ENCODE results near the gene VLDLR.

VLDLR gene

GRCh38 chr9:2623288-2624050 lies 1.9 kb downstream of the VLDLR start:
- no peaks in the 10 kb centered on the region for H3K36me3 ChIP-seq
- peaks cover 18% of the 10 kb centered on the region for H3K27me3 ChIP-seq
- peak; percentile 43 for DNase-seq
- no peaks in the 10 kb centered on the region for H3K9me3 ChIP-seq
- no peak for TF ChIP-seq CTCF (IDR thresholded peaks at IDR 0.05; ENCODE audit: low read depth, low read length)
- peaks cover 2% of the 10 kb centered on the region; the same call in 1 of the 2 replicates for H3K4me1 ChIP-seq
- peak overlapping the region; percentile 73 for H3K4me3 ChIP-seq (ENCODE audit: low read depth, low read length)

GRCh38 chr9:2624051-2624682 lies 2.6 kb downstream of the VLDLR start:
- DNase-seq = no peak
- TF ChIP-seq CTCF (IDR thresholded peaks at IDR 0.05; ENCODE audit: low read depth, low read length) = no peak
- no peaks in the 10 kb centered on the region for H3K9me3 ChIP-seq
- peak overlapping the region; percentile 73 for H3K4me3 ChIP-seq (ENCODE audit: low read depth, low read length)
- H3K4me1 ChIP-seq = peaks cover 2% of the 10 kb centered on the region; the same call in 1 of the 2 replicates
- H3K27me3 ChIP-seq = peaks cover 18% of the 10 kb centered on the region
- H3K36me3 ChIP-seq = no peaks in the 10 kb centered on the region

- Histone ChIP-seq H3K36me3 (no peaks in the 10 kb centered on the region), H3K27me3 (peaks cover 18% of the 10 kb centered on the region), H3K4me3 (ENCODE audit: low read depth, low read length) (no peak overlapping the region), H3K9me3 (no peaks in the 10 kb centered on the region), H3K4me1 (0 out of 2 replicates have a peak, but pooled peaks cover 2% of the 10 kb centered on the region)
- TF ChIP-seq CTCF (IDR thresholded peaks at IDR 0.05; ENCODE audit: low read depth, low read length) = peak; percentile 8; the same call in 1 of the 2 replicates
- no peak for DNase-seq
Measured at GRCh38 chr9:2625427-2625826, 3.8 kb downstream of the VLDLR start.

- TF ChIP-seq CTCF (IDR thresholded peaks at IDR 0.05; ENCODE audit: low read depth, low read length) = no peak
- Histone ChIP-seq H3K9me3 (no peaks in the 10 kb centered on the region), H3K4me3 (ENCODE audit: low read depth, low read length) (no peak overlapping the region), H3K4me1 (no peaks in the 10 kb centered on the region), H3K36me3 (no peaks in the 10 kb centered on the region), H3K27me3 (peaks cover under 1% of the 10 kb centered on the region)
- no peak for DNase-seq
Measured at GRCh38 chr9:2628919-2629318, 7.3 kb downstream of the VLDLR start.

- Histone ChIP-seq H3K4me1 (no peaks in the 10 kb centered on the region), H3K36me3 (no peaks in the 10 kb centered on the region), H3K9me3 (no peaks in the 10 kb centered on the region), H3K27me3 (no peaks in the 10 kb centered on the region), H3K4me3 (ENCODE audit: low read depth, low read length) (no peak overlapping the region)
- no peak for DNase-seq
- no peak for TF ChIP-seq CTCF (IDR thresholded peaks at IDR 0.05; ENCODE audit: low read depth, low read length)
Measured at GRCh38 chr9:2630158-2630557, 8.6 kb downstream of the VLDLR start.

GRCh38 chr9:2631263-2631662 lies 9.7 kb downstream of the VLDLR start:
- no peak for TF ChIP-seq CTCF (IDR thresholded peaks at IDR 0.05; ENCODE audit: low read depth, low read length)
- Histone ChIP-seq H3K36me3 (no peaks in the 10 kb centered on the region), H3K4me3 (ENCODE audit: low read depth, low read length) (no peak overlapping the region), H3K27me3 (no peaks in the 10 kb centered on the region), H3K4me1 (no peaks in the 10 kb centered on the region), H3K9me3 (no peaks in the 10 kb centered on the region)
- no peak for DNase-seq
